ENCODE data around the gene NUMA1.

NUMA1 gene

DNA sequence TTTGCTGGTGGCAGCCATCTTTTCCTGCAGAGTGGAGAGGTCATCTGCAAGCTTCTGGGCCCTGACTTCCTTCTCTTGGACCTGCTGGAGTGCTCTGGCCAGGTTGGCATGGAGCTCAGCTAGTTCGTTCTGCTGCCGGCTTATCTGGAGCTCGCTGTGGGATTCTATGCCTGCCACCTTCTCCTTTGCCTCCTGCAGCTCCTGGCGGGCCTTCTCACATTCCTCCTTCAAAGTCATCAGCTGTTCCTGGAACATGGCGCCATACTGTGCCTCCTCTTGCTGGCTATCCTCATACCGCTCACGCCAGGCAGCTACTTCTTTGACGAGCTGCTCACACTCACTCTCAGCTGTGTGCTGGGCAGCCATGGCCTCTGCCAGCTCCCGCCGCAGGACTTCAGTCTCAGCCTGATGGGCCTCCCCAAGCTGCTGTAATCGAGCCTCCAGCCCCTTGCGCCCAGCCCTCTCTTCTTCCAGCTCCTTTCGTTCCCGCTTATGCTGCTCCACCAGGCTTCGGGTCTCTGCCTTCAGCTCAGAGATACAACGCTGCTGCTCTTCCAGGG is 65.5 kb downstream of the NUMA1 start:
- no peak for DNase-seq (ENCODE audit: low spot score)

DNA sequence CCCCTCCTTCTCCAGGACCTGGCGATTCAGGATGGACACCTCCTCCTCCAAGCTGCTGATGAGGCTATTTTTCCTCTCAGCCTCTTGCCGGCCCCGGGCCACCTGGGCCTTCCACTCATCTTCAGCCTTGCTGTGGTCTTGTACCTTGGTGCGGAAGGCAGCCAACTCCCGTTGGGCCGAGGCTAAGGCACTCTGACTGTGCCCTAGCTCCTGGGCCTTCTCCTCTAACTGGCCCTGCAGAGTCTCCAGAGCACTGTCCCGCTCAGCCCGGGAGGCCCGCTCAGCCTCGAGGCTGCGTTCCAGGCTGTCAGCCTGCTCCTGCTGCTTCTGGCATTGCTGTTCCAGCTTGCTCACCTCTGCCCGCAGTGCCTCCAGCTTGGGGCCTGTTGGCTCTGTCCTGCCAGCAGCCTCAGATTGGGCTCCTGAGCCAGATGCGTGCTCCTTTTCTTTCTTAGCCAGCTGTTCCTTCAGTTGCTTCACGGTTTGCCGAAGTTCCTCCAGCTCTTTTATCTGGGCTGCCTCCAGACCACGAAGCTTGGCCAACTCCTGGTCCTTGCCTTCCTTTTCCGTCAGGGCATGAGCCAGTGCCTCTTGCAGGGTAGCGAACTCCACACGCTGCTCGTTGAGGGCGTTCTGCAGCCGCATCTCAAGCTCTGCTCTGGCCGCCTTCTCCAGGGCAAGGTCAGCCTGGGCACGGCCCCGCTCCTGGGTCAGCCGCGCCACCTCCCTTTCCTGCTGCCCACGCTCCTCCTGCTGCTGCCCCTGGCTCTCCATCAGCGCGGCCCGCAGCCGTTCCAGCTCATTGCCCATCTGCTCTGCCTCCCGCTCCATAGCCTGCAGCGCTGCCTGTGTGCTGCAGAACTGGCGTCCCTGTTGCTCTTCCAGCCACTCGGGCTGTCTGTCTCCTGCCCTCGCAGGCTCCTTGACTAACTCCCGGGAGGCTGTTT is 66.3 kb downstream of the NUMA1 start:
- no peak for DNase-seq (ENCODE audit: low spot score)

GRCh38 chr11:72012897-72013721 is 67.2 kb downstream of the NUMA1 start:
- DNase-seq (ENCODE audit: low spot score) = no peak

DNA sequence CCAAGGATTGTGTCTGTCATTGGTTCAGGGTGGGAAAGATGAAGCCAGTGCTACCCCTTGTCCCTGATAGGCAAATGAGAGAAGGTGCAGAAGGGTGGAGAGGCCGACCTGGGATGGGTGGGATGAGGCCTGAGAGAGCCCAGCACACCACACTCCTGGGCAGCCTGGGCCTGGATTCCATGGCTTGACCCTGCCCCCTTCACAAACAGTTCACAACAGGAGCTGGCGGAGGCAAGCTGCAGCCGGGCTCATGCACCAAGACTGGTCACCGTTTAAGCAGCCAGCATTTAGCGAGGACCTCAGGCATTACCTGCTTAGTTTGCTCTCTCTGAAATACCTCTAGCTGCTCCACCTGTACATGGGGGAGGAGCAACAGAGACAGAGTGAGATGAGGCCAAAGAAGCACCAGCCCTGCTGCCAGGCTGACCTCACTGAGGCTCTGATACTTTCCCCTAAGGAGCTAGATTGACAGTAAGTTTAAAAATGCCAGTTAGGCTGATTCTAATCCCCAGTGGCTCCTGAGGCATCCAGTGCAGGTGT is 68.2 kb downstream of the NUMA1 start:
- no peak for DNase-seq (ENCODE audit: low spot score)

DNA sequence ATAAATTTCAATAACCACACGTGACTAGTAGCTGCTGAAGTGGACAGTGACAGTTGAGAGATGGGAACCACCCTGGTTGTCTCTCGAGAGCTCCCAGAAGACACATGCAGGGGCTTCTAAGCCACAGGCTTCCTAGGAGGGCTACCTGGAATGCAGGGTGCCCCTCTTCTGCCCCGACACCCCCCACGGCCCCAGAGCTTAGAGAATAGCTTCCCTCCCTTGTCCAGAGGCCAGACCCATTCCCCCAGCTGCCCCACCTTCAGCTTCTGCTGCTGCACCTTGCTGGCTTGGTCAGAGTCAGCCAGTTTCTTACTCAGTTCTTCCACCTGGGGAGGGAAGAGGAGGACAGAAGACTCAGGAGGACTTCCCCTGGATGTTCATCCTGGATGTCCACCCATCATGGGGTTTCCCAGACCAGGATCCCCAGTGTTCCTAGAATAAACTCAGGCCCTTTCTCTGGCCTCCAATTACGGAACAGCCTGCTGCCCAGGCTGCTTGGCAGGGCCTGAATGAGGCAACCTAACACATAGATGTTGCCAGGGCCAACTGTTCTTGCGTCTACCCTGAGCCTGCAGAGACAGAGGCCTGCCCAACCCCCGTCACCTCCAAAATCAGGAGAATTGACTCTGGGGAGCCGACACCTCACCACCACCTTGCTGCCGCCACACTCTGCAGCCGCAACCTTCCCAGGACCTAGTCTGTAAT is 69.7 kb downstream of the NUMA1 start:
- DNase-seq (ENCODE audit: low spot score) = no peak

DNA sequence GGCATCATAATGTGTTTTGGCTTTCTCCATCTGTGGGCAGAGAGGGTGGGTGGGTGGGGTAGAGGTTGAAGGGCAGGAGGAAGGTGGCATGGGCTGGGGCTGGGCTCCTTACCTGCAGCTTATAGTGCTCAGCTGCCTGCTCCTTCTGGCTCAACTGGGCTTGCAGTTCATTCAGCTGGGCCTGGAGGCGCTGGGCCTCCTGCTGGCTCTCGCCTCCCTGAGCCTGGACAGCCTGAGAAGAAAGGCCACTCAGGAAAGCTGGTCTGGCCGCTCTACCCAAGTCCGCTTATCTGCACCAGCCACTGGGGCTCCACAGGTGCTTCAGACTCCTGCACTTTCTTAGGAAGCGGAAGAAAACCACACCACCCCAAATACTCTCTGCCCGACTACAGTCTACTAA is 71.2 kb downstream of the NUMA1 start:
- DNase-seq (ENCODE audit: low spot score) = no peak

- DNase-seq (ENCODE audit: low spot score) = no peak
These were observed 71.6 kb downstream of the NUMA1 start for GRCh38 chr11:72008728-72009127.

GRCh38 chr11:72007587-72007986 is 72.8 kb downstream of the NUMA1 start:
- no peak for DNase-seq (ENCODE audit: low spot score)

GRCh38 chr11:72007089-72007476 is 73.3 kb downstream of the NUMA1 start:
- no peak for DNase-seq (ENCODE audit: low spot score)

- no peak for DNase-seq (ENCODE audit: low spot score)
These were observed 73.8 kb downstream of the NUMA1 start for GRCh38 chr11:72006309-72007088.

DNA sequence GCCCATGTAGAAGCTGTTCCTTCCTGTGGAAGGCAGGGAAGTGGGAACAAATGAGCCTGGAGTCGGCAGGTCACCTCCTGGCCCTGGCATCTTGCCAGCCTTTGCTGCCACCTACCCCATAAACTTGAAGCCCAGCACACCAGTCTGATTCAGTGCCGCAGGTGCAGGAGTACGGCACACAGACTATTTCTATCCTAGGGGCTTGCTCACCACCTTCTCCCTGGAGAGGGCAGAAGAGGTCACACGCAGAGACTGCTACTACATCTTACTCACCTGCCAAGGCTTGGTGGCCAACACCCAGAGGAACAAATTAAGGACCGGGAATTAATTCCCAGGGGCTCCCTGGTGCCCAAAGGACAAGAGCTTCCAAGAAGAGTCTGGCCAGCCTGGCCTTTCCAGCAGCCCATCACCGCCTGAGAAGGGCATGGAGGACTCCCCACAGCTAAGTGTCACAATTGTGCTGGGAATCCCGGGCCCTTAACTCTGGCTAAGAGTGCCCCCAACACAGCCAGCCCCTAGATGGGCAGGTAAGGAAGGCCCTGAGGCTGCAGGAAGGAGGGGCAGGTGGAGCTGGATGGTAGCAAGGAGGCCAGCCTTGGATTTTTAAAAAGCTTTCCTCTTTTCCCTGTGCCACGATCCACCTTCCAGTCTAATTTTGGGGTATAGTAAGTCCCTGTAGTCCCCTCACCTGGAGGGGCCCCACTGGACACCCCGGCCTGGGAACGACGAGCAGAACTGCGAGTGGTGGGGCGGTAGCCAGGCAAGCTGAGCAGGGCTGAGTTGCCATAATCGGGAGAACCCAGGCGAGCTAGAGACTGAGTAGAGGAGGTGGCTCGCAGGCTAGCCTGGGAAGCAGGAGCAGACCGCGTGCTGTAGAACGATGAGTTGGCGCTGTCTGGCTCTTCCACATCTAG is 74.7 kb downstream of the NUMA1 start:
- no peak for DNase-seq (ENCODE audit: low spot score)

- no peak for DNase-seq (ENCODE audit: low spot score)
These were observed 75.6 kb downstream of the NUMA1 start for GRCh38 chr11:72004515-72005346.

GRCh38 chr11:72003776-72004171 is 76.6 kb downstream of the NUMA1 start:
- DNase-seq (ENCODE audit: low spot score) = no peak

DNA sequence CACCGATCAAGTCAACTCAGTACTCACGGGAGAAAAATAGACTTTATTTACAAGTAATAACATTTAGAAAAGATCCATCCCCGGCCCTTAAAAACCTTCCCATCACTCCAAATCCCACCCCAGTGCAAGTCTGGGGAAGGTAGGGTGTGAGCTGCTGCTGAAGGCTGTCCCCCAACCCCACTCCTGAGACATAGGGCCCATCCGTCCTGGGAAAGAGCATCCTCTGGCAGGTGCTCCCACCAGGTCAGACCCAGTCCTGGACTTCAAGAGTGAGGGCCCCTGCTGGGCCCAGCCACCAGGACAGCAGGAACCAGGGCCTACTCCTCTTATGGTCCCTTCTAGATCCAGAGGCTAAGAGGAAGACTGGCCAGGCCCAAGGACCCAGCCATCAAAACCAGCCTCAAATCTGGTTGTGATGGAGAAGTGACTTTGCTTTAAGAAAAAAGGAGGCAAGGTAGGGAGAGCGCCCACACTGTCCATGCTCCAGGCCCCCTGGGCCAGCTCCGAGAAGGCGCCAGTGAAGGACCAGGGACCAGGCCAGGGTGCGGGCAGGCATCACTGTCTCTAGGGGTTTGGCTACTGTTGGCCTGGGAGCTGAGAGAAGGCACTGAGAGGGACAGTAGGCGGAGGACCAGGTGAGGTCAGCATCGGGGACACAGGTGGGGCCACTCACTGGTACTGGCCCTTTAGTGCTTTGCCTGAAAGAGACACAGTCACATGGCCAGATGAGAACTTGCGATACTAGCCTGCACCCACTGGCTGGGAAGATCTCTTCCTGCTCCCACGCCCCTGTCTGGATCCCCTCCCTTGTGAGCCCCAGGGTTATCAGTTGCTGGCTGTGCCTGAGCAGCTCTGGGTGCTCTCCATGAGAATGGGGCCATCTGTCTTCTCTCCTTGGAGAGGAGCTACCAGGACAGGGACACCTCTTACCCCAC is 77.2 kb downstream of the NUMA1 start:
- DNase-seq (ENCODE audit: low spot score) = no peak

DNA sequence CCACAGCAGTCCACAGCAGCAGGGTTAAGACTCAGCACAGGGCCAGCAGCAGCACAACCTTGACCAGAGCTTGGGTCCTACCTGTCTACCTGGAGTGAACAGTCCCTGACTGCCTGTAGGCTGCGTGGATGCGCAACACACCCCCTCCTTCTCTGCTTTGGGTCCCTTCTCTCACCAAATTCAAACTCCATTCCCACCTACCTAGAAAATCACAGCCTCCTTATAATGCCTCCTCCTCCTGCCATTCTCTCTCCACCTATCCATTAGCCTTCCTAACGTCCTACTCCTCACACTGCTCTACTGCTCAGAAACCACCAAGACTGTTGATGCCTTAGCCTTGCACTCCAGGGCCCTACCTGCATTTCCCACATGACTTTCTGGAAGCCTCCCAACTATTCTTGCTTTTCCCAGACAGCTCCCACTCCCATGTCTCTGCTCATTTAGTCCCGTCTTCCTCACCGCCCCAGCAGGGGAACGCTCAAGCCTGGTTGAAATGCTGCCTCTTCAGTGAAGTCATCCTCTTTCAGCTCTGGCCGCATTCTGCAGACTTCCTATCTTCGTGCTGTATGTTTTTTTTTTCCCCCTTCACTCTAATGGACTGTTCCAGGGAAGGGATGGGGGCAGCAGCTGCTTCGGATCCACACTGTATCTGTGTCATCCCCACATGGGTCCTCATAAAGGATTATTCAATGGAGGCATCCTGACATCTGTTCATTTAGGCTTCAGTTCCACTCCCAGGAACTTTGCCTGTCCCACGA is 78.3 kb downstream of the NUMA1 start:
- DNase-seq (ENCODE audit: low spot score) = no peak

DNA sequence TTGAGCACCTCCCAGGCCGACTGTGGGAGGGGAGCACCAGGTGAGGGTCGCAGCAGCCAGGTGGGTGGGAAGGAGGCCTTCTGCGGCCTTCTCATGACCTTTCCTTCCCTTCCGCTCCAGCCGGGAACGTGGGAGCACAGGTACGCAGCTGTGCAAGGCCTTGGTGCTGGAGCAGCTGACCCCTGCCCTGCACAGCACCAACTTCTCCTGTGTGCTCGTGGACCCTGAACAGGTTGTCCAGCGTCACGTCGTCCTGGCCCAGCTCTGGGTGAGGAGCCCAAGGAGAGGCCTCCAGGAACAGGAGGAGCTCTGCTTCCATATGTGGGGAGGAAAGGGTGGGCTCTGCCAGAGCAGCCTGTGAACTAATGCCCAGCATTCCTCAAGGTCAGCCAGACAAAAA is 79.1 kb downstream of the NUMA1 start:
- DNase-seq (ENCODE audit: low spot score) = no peak

- no peak for DNase-seq (ENCODE audit: low spot score)
These were observed 80.0 kb downstream of the NUMA1 start for GRCh38 chr11:72000202-72000867.

Measured in pons (tissue), 1 donor.